Osteocyte (in vitro differentiated cells): ENCODE data around the gene TMEM127. TPM values are rescaled to one million over a fixed set of nuclear protein-coding genes. Genes with fewer than 3 reads are reported as not detected.
A peak's percentile ranks its signal among the peaks of the same experiment; 100 is the strongest.

ENCODE experiments used
- DNase-seq: peaks from one replicate; pipeline ENCODE4 v3.0.0; 2021; ENCODE audit warnings: mixed read lengths; ENCODE audit not compliant: unreplicated experiment; ENCODE audit errors: extremely low spot score
- H3K27ac Mint-ChIP-seq: one replicate; pipeline ENCODE4 v1.8.0; 2021; ENCODE audit warnings: mild to moderate bottlenecking, mixed read lengths; ENCODE audit not compliant: unreplicated experiment
- H3K27me3 Mint-ChIP-seq: one replicate; pipeline ENCODE4 v1.8.0; 2021; ENCODE audit warnings: mixed read lengths; ENCODE audit not compliant: unreplicated experiment
- H3K36me3 Mint-ChIP-seq: one replicate; pipeline ENCODE4 v1.8.0; 2021; ENCODE audit warnings: mixed read lengths; ENCODE audit not compliant: unreplicated experiment
- H3K4me1 Mint-ChIP-seq: one replicate; pipeline ENCODE4 v1.8.0; 2021; ENCODE audit warnings: mixed read lengths; ENCODE audit not compliant: unreplicated experiment
- H3K4me3 Mint-ChIP-seq: one replicate; pipeline ENCODE4 v1.8.0; 2021; ENCODE audit warnings: mild to moderate bottlenecking, moderate library complexity, mixed read lengths; ENCODE audit not compliant: unreplicated experiment
- H3K9me3 Mint-ChIP-seq: one replicate; pipeline ENCODE4 v1.8.0; 2021; ENCODE audit warnings: mixed read lengths; ENCODE audit not compliant: unreplicated experiment
- CTCF ChIP-seq: fragments of 200-600 bp; sonication (generic); IDR thresholded peaks from 2 replicates; pipeline ENCODE4 v1.5.0; 2021; ENCODE audit warnings: antibody characterized with exemption, mild to moderate bottlenecking, moderate library complexity
- total RNA-seq: library from RNA; stranded (reverse); gene quantifications from 2 replicates; pipeline ENCODE4 v1.2.1, GENCODE V29; 2021

The TMEM127 gene
- total RNA-seq, 1 donor from 2014 or later: 56.3 TPM

DNA sequence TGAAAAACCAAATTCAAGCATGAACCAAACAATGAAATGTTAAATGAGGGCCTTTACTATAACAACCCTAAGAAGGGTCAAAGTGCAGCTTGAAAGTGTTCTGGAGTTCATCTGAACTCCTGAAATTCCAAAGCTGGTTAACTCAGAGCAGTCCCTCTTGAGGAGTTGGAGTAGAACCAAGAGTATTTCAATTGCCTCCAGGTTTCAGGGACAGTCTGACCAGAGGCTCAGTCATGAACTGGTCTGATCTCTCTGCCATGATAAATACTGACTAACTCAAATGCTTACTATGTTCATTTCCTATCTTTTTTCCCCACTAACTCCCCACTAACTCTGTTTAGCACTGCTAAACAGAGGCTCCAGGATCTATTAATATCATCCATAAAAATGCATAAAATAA is 59.9 kb downstream of the TMEM127 start:
- TF ChIP-seq CTCF: no peak
- Mint-ChIP-seq H3K27me3 (no peaks in the 10 kb centered on the region), H3K27ac (peak overlapping the region; percentile 88), H3K36me3 (no peaks in the 10 kb centered on the region), H3K4me1 (peaks cover 61% of the 10 kb centered on the region), H3K4me3 (peak overlapping the region; percentile 64), H3K9me3 (no peaks in the 10 kb centered on the region)
- no peak for DNase-seq

DNA sequence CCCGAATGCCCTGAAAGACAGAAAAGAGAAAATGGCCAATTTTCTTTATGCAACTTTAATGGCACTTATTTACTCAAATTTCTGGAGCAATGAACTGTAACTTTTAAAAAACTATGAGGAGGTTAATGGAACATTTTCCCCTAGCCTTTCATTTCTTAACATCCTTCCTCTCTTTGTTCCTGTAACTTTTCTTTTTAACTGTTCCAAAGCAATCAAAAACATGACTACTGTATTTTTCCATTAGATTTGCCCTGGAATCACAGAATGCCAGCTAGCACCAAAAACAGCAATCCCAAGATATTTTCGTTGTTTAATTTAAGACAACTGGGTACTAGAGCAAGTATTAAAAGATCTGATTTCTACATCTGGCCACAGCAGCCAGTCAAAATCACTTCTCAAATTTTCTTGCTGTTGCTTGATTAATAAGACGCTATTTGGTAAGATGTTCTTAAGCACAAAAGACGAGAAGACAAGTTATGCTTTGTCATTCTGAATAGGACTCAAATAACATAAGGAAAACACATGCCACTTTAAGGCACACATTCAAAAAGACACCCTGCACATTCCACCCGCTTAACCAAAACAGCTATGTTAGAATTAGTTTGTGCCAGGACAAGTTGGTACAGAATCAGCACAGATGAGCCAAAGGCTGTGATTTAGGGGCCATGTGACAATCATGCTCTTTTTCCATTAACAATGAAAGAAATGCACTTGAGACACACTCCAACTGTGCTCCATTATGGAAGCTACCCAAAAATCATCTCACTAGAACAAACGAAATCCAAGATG is 60.8 kb downstream of the TMEM127 start:
- Mint-ChIP-seq H3K36me3 (no peaks in the 10 kb centered on the region), H3K27me3 (no peaks in the 10 kb centered on the region), H3K4me1 (peaks cover 65% of the 10 kb centered on the region), H3K9me3 (no peaks in the 10 kb centered on the region), H3K27ac (peak overlapping the region; percentile 88), H3K4me3 (peak overlapping the region; percentile 52)
- TF ChIP-seq CTCF: no peak
- DNase-seq: no peak

- H3K27me3 Mint-ChIP-seq: no peaks in the 10 kb centered on the region
- peaks cover 68% of the 10 kb centered on the region for H3K4me1 Mint-ChIP-seq
- H3K36me3 Mint-ChIP-seq: no peaks in the 10 kb centered on the region
- H3K4me3 Mint-ChIP-seq: no peak overlapping the region
- DNase-seq: peak; percentile 40
- no peak for TF ChIP-seq CTCF
- H3K9me3 Mint-ChIP-seq: no peaks in the 10 kb centered on the region
- H3K27ac Mint-ChIP-seq: peak overlapping the region; percentile 88
Observed at GRCh38 chr2:96203130-96204028, 62.4 kb downstream of the TMEM127 start.

DNA sequence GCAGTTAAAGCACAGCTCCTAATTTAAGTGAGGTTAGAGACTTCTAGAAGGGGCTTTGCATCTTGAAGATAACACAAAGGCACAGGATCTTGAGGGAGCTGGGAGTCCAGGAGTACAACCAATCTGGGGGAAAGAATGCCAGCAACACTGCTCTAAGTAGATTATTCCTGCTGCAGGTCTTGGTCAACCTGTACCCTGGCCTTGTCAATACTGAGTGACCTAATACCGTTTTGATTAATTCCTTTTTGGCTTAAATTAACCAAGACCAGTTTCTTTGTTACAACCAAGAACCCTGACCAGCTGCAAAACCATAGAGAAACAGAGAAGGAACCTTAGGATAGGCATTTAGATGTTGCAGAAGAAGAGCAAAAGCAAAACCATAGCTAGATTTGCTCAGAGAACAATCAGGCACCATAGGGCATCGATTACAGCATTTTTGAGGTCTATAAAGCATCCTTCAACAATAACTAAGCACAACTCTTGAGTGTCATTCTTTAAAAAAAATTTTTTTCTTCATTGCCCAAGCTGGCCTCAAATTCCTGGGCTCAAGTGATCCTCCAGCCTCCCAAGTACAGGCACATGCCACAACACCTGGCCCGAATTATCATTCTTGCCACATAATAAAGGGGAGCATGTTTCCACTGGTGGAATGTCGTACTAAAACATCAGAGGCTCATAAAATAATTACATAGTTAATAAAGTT is 63.5 kb downstream of the TMEM127 start:
- no peak for DNase-seq
- no peak overlapping the region for H3K4me3 Mint-ChIP-seq
- peaks cover 2% of the 10 kb centered on the region for H3K36me3 Mint-ChIP-seq
- TF ChIP-seq CTCF: no peak
- H3K9me3 Mint-ChIP-seq: no peaks in the 10 kb centered on the region
- peaks cover 70% of the 10 kb centered on the region for H3K4me1 Mint-ChIP-seq
- no peak overlapping the region for H3K27ac Mint-ChIP-seq
- no peaks in the 10 kb centered on the region for H3K27me3 Mint-ChIP-seq
